HepG2 (cell line): ENCODE measurements around the gene SLAMF9. TPM values are rescaled to one million over a fixed set of nuclear protein-coding genes. Genes with fewer than 3 reads are reported as not detected.

ENCODE experiments used
- ATAC-seq: fragments of 200-7000 bp; cut with Tn5 transposase; 3 replicates; pipeline ENCODE4 v1.9.1; 2020; ENCODE audit warnings: mild to moderate bottlenecking, moderate library complexity
- BruUV-seq: library from RNA; stranded (reverse); fragments of 400-500 nt; replicated peaks from 2 replicates; lab custom pipeline; 2021; lab: Mats Ljungman, UMichigan
- CTCF ChIA-PET: fragments of 300-600 bp; formaldehyde crosslinking; extraction: SDS; loops from one replicate; lab custom pipeline; 2021; ENCODE audit warnings: low total read pairs, inconsistent platforms, low intra/inter-chr PET ratio; lab: Yijun Ruan, JAX
- POLR2A ChIA-PET: fragments of 350-600 bp; sonication (Branson Sonifier 250); formaldehyde crosslinking; loops from one replicate; lab custom pipeline; 2020; ENCODE audit warnings: antibody characterized with exemption, inconsistent platforms; lab: Yijun Ruan, JAX
- DNase-seq: peaks from one replicate; pipeline ENCODE4 v3.0.0-alpha.2; 2015; ENCODE audit warnings: low spot score
- FAIRE-seq: peaks from 3 replicates; lab custom pipeline; 2011; peaks lifted over from hg19 to GRCh38; lab: Jason Lieb, UNC
- H2AFZ ChIP-seq: one replicate; pipeline ENCODE4 v1.6.1; 2011; ENCODE audit warnings: low read length, inconsistent platforms
- H3K27ac ChIP-seq: fragments of 300-600 bp; 3 replicates; pipeline ENCODE4 v1.8.0; 2011; ENCODE audit warnings: mixed run types, mild to moderate bottlenecking, mixed read lengths, low read length, inconsistent platforms; ENCODE audit not compliant: insufficient read depth; ENCODE audit errors: extremely low read length
- H3K27me3 ChIP-seq, 2 experiments: fragments of 200-600 bp in 1 of 2; 2 replicates in 1 of 2; 3 replicates in 1 of 2; pipeline versions ENCODE4 v1.6.0 to v1.8.0; 2011; ENCODE audit warnings: low read length in 2 of 2, mild to moderate bottlenecking in 2 of 2, moderate library complexity in 2 of 2, inconsistent platforms in 1 of 2; ENCODE audit not compliant: insufficient read depth in 2 of 2, control insufficient read depth in 1 of 2
- H3K36me3 ChIP-seq, 2 experiments: fragments of 200-600 bp in 1 of 2; replicated peaks in 1 of 2; 2 replicates in 1 of 2; 3 replicates in 1 of 2; pipeline versions ENCODE4 v1.5.1 to v1.8.0; 2011; ENCODE audit warnings: low read length in 2 of 2, inconsistent platforms in 1 of 2; ENCODE audit not compliant: insufficient read depth in 2 of 2, control insufficient read depth in 1 of 2
- H3K4me1 ChIP-seq: 2 replicates; pipeline ENCODE4 v1.5.1; 2012; ENCODE audit warnings: low read length, inconsistent platforms; ENCODE audit not compliant: insufficient read depth
- H3K4me2 ChIP-seq: 2 replicates; pipeline ENCODE4 v1.6.0; 2011; ENCODE audit warnings: low read depth, low read length, inconsistent platforms
- H3K4me3 ChIP-seq, 3 experiments: fragments of 200-600 bp in 1 of 3; sonication (generic), shearing (Covaris generic) in 1 of 3; replicated peaks in 1 of 3; 2 replicates each; pipeline ENCODE4 v1.5.1; 2011 to 2016; ENCODE audit warnings: low read length in 3 of 3, inconsistent platforms in 2 of 3, low read depth in 2 of 3, mild to moderate bottlenecking in 2 of 3, control low read depth in 1 of 3, mixed read lengths in 1 of 3; ENCODE audit not compliant: insufficient read depth in 1 of 3
- H3K79me2 ChIP-seq: one replicate; pipeline ENCODE4 v1.6.1; 2011; ENCODE audit warnings: low read length, inconsistent platforms; ENCODE audit not compliant: insufficient read depth
- H3K9ac ChIP-seq: 2 replicates; pipeline ENCODE4 v1.6.0; 2011; ENCODE audit warnings: mild to moderate bottlenecking, low read depth, low read length, inconsistent platforms; ENCODE audit not compliant: insufficient read depth
- H3K9me3 ChIP-seq: 2 replicates; pipeline ENCODE4 v1.5.1; 2012; ENCODE audit warnings: mild to moderate bottlenecking, low read length
- H4K20me1 ChIP-seq: 2 replicates; pipeline ENCODE4 v1.6.0; 2011; ENCODE audit warnings: inconsistent platforms, mild to moderate bottlenecking, low read length, moderate library complexity; ENCODE audit not compliant: insufficient read depth
- ARNT2 ChIP-seq: sonication (generic); formaldehyde crosslinking; IDR thresholded peaks from 2 replicates; pipeline ENCODE4 v1.8.0; 2022; ENCODE audit warnings: mild to moderate bottlenecking, low read depth, missing genetic modification reagents, moderate library complexity
- FOXK2 ChIP-seq: fragments of 450-650 bp; IDR thresholded peaks from 2 replicates; pipeline ENCODE4 v1.6.1; 2016
- KAT2B ChIP-seq: fragments of 150-350 bp; IDR thresholded peaks from 2 replicates; pipeline ENCODE4 v1.6.1; 2014; ENCODE audit warnings: low read depth, low read length, borderline replicate concordance
- MTF2 ChIP-seq: sonication (generic); formaldehyde crosslinking; IDR thresholded peaks from 2 replicates; pipeline ENCODE4 v1.5.0; 2020; ENCODE audit warnings: missing genetic modification reagents, borderline replicate concordance
- SIX1 ChIP-seq: sonication (generic); formaldehyde crosslinking; IDR thresholded peaks from 2 replicates; pipeline ENCODE4 v1.4.0; 2020; ENCODE audit warnings: missing genetic modification reagents, borderline replicate concordance
- ZFP36L1 ChIP-seq: sonication (generic); formaldehyde crosslinking; IDR thresholded peaks from 2 replicates; pipeline ENCODE4 v1.8.0; 2022; ENCODE audit warnings: mild to moderate bottlenecking, missing genetic modification reagents, moderate library complexity
- ZFP41 ChIP-seq: sonication (generic); formaldehyde crosslinking; IDR thresholded peaks from 2 replicates; pipeline ENCODE4 v1.4.0; 2020; ENCODE audit warnings: mild to moderate bottlenecking, missing genetic modification reagents, borderline replicate concordance
- ZFP82 ChIP-seq: sonication (generic); formaldehyde crosslinking; IDR thresholded peaks from 2 replicates; pipeline ENCODE4 v1.5.1; 2020; ENCODE audit warnings: mild to moderate bottlenecking, missing genetic modification reagents, borderline replicate concordance
- ZNF850 ChIP-seq: sonication (generic); formaldehyde crosslinking; conservative IDR thresholded peaks from 2 replicates; pipeline ENCODE4 v1.9.0; 2021; ENCODE audit warnings: mild to moderate bottlenecking, missing genetic modification reagents
- WGBS: methylation state at CpG from one replicate; pipeline ENCODE4 v1.1.6; 2017; ENCODE audit warnings: low lambda C conversion rate; 5-methylcytosine and 5-hydroxymethylcytosine counted together
- in situ Hi-C: cut with HindIII; loops from 2 replicates; pipeline ENCODE4 v1.10.0; 2017; ENCODE audit warnings: low pct_unique_long_range_greater_than_20kb; ENCODE audit not compliant: extremely low pct_ligation_motif_present
- intact Hi-C: fragments of 100-400 bp; cut with micrococcal nuclease; formaldehyde crosslinking; loops from one replicate; pipeline ENCODE4 v1.10.0; 2022; ENCODE audit not compliant: unreplicated experiment
- polyA plus RNA-seq, 8 experiments: library from polyadenylated mRNA; depleted of rRNA in 3 of 8; stranded (reverse) in 7 of 8; unstranded in 1 of 8; fragments of >200 nt; fragmentation: Illumina TruSeq in 4 of 8; extraction: Trizol in 4 of 8; gene quantifications; 2 replicates each; pipeline versions ENCODE4 v1.2.1 to v1.2.3, GENCODE V29; 2011 to 2016; ENCODE audit warnings: low read depth in 4 of 8, missing spikeins in 1 of 8, mixed read lengths in 1 of 8; ENCODE audit not compliant: insufficient read depth in 1 of 8
- total RNA-seq, 5 experiments: library from RNA; depleted of rRNA; stranded (reverse); fragments of >200 nt; fragmentation: Illumina TruSeq; extraction: Trizol; gene quantifications; 2 replicates each; pipeline ENCODE4 v1.2.3, GENCODE V29; 2016; ENCODE audit warnings: low read depth in 1 of 5
- TF ChIP-seq, protein P1 (sequence below): sonication (generic); formaldehyde crosslinking; IDR thresholded peaks from 2 replicates; pipeline ENCODE4 v1.8.0; 2022; ENCODE audit warnings: mild to moderate bottlenecking, missing genetic modification reagents; ENCODE audit not compliant: insufficient replicate concordance
- TF ChIP-seq, protein P2 (sequence below): sonication (generic); formaldehyde crosslinking; IDR thresholded peaks from 2 replicates; pipeline ENCODE4 v1.5.0; 2020; ENCODE audit warnings: mild to moderate bottlenecking, missing genetic modification reagents

The SLAMF9 gene
- total and polyA plus RNA-seq, 2 of the 13 experiments (the other 11 are each of a cell fraction or from before 2014, with no cell fraction given), result 0.82 TPM; not detected in 1

DNA sequence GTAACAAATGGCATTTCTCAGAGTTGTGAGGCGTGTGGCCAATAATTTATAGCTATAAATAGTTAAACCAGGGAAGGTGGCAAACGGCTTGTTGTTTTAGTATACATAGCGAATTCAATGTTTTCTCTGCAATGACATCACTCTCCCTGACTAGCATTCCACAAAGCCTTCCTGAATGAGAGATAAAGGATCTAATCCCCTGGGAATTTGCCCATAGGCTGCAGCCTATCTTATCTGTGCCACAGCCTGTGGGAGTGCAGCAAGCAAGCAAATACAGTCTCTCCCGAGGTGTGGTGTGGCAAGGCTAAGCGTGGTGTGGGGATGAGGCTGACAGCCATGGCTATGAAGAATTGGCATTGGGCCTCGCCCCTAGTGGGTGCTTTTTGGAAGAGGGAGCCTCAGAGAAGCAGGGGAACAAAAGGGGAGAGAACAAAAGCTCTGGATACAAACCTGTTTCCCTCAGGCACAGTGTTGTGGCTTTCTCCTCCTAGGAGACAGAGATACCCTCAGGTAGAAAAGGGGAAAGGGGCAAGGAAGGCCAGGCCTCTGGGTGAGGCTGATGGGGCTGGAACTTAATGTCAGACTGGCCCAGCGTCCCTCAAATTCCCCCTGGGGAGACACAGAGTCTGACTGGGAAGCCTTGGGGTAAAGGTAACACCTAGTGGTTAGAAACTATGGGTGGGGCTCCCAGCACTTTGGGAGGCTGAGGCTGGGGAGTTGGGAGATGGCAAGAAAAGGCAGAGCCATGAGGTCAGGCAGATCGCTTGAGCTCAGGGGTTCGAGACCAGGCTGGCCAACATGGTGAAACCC is 37.6 kb downstream of the SLAMF9 start (continued):
- no peak for TF ChIP-seq ARNT2 (CRISPR knock-in tag)
- TF ChIP-seq ZFP41 (CRISPR knock-in tag), result no peak
- TF ChIP-seq, protein P1, sequence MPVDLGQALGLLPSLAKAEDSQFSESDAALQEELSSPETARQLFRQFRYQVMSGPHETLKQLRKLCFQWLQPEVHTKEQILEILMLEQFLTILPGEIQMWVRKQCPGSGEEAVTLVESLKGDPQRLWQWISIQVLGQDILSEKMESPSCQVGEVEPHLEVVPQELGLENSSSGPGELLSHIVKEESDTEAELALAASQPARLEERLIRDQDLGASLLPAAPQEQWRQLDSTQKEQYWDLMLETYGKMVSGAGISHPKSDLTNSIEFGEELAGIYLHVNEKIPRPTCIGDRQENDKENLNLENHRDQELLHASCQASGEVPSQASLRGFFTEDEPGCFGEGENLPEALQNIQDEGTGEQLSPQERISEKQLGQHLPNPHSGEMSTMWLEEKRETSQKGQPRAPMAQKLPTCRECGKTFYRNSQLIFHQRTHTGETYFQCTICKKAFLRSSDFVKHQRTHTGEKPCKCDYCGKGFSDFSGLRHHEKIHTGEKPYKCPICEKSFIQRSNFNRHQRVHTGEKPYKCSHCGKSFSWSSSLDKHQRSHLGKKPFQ (CRISPR knock-in tag), result no peak
- no peak for TF ChIP-seq KAT2B
- TF ChIP-seq FOXK2, result no peak

DNA sequence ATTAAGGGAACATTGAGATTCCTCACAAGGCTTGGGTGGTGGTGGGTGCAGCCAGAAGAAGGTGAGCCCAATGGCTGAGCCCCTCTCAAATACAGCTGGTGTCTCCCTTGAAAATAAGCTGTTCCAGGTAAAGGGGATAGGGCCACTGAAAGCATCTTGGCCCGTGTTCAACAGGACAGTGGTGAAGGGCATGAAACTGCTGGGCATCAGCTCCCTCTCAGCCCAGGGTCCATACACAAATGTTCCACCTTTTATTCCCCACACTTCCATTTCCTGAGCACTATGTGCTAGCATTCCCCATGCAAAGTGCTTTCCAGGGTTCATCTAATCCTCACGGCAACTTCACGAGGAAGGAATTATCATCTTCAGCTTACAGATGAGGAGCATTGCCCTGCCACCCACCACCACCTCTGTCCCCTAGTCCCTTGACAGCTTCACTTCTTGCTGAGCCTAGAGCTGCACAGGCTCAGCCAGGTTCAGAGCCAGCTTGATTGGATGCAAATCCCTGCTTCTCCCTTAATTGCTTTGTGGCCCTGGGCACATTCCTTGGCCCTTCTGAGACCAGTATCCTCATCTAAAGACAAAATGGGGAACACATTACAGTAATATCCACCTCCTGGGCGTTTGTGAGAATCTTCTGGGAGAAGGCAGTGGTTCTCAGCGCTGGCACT is 38.3 kb downstream of the SLAMF9 start:
- no peak for FAIRE-seq
- peaks cover 4% of the 10 kb centered on the region for H3K4me1 ChIP-seq
- no peak overlapping the region for H2AFZ ChIP-seq
- ChIA-PET CTCF (no interaction called here), POLR2A (no interaction called here)
- H3K4me2 ChIP-seq, result no peak overlapping the region
- no peaks in the 10 kb centered on the region for H3K79me2 ChIP-seq
- no peak for DNase-seq
- H3K27ac ChIP-seq, result no peak overlapping the region
- TF ChIP-seq MTF2 (CRISPR knock-in tag) (no peak), ZNF850 (CRISPR knock-in tag) (no peak), ZFP82 (CRISPR knock-in tag) (no peak), SIX1 (no peak), ZFP36L1 (no peak)
- TF ChIP-seq, protein P2, sequence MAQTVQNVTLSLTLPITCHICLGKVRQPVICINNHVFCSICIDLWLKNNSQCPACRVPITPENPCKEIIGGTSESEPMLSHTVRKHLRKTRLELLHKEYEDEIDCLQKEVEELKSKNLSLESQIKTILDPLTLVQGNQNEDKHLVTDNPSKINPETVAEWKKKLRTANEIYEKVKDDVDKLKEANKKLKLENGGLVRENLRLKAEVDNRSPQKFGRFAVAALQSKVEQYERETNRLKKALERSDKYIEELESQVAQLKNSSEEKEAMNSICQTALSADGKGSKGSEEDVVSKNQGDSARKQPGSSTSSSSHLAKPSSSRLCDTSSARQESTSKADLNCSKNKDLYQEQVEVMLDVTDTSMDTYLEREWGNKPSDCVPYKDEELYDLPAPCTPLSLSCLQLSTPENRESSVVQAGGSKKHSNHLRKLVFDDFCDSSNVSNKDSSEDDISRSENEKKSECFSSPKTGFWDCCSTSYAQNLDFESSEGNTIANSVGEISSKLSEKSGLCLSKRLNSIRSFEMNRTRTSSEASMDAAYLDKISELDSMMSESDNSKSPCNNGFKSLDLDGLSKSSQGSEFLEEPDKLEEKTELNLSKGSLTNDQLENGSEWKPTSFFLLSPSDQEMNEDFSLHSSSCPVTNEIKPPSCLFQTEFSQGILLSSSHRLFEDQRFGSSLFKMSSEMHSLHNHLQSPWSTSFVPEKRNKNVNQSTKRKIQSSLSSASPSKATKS (CRISPR knock-in tag), result no peak
- intact Hi-C loops, result no loop called here
- H3K4me3 ChIP-seq, result no peak overlapping the region
- ATAC-seq, result no peak
- H3K9me3 ChIP-seq, result no peaks in the 10 kb centered on the region
- in situ Hi-C loops, result no loop called here
- H3K27me3 ChIP-seq, result no peaks in the 10 kb centered on the region
- no peaks in the 10 kb centered on the region for H3K36me3 ChIP-seq
- no peaks in the 10 kb centered on the region for H4K20me1 ChIP-seq
- no TSS peak for BruUV-seq
- H3K9ac ChIP-seq, result no peak overlapping the region
- 31% methylated on average over 5 of the region's 5 CpGs for WGBS
